ENCODE results near the gene RAB11B. TPM values are rescaled to one million over a fixed set of nuclear protein-coding genes. Genes with fewer than 3 reads are reported as not detected.
A peak's percentile ranks its signal among the peaks of the same experiment; 100 is the strongest.

RAB11B gene
- total and polyA plus RNA-seq, 5 donors from 2014 or later = 50.2 to 102 (median 52.2) TPM

DNA sequence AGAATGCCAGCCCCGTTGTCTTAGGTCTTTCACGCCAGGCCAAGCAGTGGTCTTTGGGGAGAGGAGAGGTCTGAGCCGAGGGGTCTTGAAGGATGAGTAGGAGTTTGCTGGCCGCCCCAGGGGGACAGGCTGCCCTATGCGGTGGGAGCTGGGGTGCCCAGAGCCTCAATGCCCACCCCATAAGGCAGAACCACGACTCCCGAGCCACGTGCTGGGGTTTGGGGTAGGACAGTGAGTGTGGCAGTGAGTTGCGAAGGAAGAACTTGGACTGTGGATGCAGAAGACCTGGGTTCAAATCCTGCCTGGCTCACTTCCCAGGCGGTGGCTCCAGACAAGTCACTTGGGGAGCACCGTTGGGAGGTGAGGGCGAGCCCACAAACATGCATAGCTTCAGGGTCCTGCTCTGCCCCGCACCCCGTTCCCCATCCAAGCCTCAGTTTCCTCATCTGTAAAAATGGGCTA, 5.5 kb downstream of the RAB11B start:
- Mint-ChIP-seq H3K27me3 (no peaks in the 10 kb centered on the region), H3K4me1 (peaks cover 0 to 53% (median 17%) of the 10 kb centered on the region in 4 donors), H3K9me3 (no peaks in the 10 kb centered on the region), H3K27ac (no peak overlapping the region), H3K4me3 (no peak overlapping the region), H3K36me3 (peaks cover 7% of the 10 kb centered on the region)
- H3K36me3 ChIP-seq (ENCODE audit: control insufficient read depth, insufficient read depth, low read length) = peaks cover 3% of the 10 kb centered on the region
- no peak overlapping the region for H3K4me3 ChIP-seq (ENCODE audit: low read depth, low read length)
- no peaks in the 10 kb centered on the region for H3K27me3 ChIP-seq (ENCODE audit: control insufficient read depth, insufficient read depth, low read length)
- DNase-seq (no peak), ATAC-seq (ENCODE audit: low read depth in 2 of 2) (no peak)
- H3K27ac ChIP-seq (ENCODE audit: insufficient read depth, low read length, poor library complexity, severe bottlenecking) = no peak overlapping the region
- no peaks in the 10 kb centered on the region for H3K9me3 ChIP-seq (ENCODE audit: control insufficient read depth in 2 of 2, low read length in 2 of 2)
- peaks cover 25% of the 10 kb centered on the region for H3K4me1 ChIP-seq (ENCODE audit: control insufficient read depth, insufficient read depth, low read length, poor library complexity, severe bottlenecking)

GRCh38 chr19:8396185-8396562, 6.0 kb downstream of the RAB11B start:
- DNase-seq (no peak), ATAC-seq (ENCODE audit: low read depth in 2 of 2) (no peak)
- no peaks in the 10 kb centered on the region for H3K9me3 ChIP-seq (ENCODE audit: control insufficient read depth in 2 of 2, low read length in 2 of 2)
- H3K36me3 Mint-ChIP-seq = peaks cover 7% of the 10 kb centered on the region
- no peak overlapping the region for H3K27ac ChIP-seq (ENCODE audit: insufficient read depth, low read length, poor library complexity, severe bottlenecking)
- no peak overlapping the region for H3K27ac Mint-ChIP-seq
- no peak overlapping the region for H3K4me3 ChIP-seq (ENCODE audit: low read depth, low read length)
- peaks cover 0 to 48% (median 17%) of the 10 kb centered on the region in 4 donors for H3K4me1 Mint-ChIP-seq
- H3K4me1 ChIP-seq (ENCODE audit: control insufficient read depth, insufficient read depth, low read length, poor library complexity, severe bottlenecking) = peaks cover 21% of the 10 kb centered on the region
- H3K9me3 Mint-ChIP-seq = no peaks in the 10 kb centered on the region
- H3K4me3 Mint-ChIP-seq = no peak overlapping the region
- no peaks in the 10 kb centered on the region for H3K27me3 Mint-ChIP-seq
- peaks cover 3% of the 10 kb centered on the region for H3K36me3 ChIP-seq (ENCODE audit: control insufficient read depth, insufficient read depth, low read length)
- no peaks in the 10 kb centered on the region for H3K27me3 ChIP-seq (ENCODE audit: control insufficient read depth, insufficient read depth, low read length)

- H3K27ac Mint-ChIP-seq = peak overlapping the region; percentile 83 to 89 (median 84)
- ATAC-seq (ENCODE audit: low read depth in 2 of 2) = peak; percentile 56 to 71
- peaks cover 0 to 43% (median 16%) of the 10 kb centered on the region in 4 donors for H3K4me1 Mint-ChIP-seq
- peaks cover 16% of the 10 kb centered on the region for H3K4me1 ChIP-seq (ENCODE audit: control insufficient read depth, insufficient read depth, low read length, poor library complexity, severe bottlenecking)
- peaks cover 4% of the 10 kb centered on the region for H3K36me3 ChIP-seq (ENCODE audit: control insufficient read depth, insufficient read depth, low read length)
- peak; percentile 58 to 70 (median 62) for DNase-seq
- H3K36me3 Mint-ChIP-seq = peaks cover 7% of the 10 kb centered on the region
- no peaks in the 10 kb centered on the region for H3K9me3 Mint-ChIP-seq
- no peaks in the 10 kb centered on the region for H3K27me3 ChIP-seq (ENCODE audit: control insufficient read depth, insufficient read depth, low read length)
- peak overlapping the region in 1 of 4 donors; percentile 8 for H3K4me3 Mint-ChIP-seq
- no peaks in the 10 kb centered on the region for H3K9me3 ChIP-seq (ENCODE audit: control insufficient read depth in 2 of 2, low read length in 2 of 2)
- no peaks in the 10 kb centered on the region for H3K27me3 Mint-ChIP-seq
- H3K27ac ChIP-seq (ENCODE audit: insufficient read depth, low read length, poor library complexity, severe bottlenecking) = no peak overlapping the region
- H3K4me3 ChIP-seq (ENCODE audit: low read depth, low read length) = no peak overlapping the region
Measured at GRCh38 chr19:8396563-8397203, 6.5 kb downstream of the RAB11B start.

DNA sequence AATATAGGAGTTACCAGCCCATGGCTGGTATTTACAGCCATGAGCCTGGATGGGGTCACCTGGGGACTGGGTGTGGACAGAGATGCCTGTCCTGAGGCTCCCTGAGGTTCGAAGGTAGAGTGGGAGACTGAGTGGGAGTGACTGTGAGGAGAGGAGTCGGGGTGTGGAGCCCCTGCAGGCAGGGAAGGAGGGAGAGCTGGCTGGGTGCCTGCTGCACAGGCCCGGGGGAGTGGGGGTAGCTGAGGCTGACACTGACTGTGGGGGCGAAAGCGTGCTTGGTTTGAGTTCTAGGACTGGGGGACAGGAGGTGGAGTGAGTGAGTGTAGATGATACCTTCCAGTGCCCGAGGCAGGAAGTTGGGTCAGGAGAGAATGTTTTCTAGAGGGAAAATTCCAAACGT, 7.1 kb downstream of the RAB11B start:
- Histone ChIP-seq H3K9me3 (ENCODE audit: control insufficient read depth in 2 of 2, low read length in 2 of 2) (no peaks in the 10 kb centered on the region), H3K4me3 (ENCODE audit: low read depth, low read length) (no peak overlapping the region), H3K36me3 (ENCODE audit: control insufficient read depth, insufficient read depth, low read length) (peaks cover 10% of the 10 kb centered on the region), H3K4me1 (ENCODE audit: control insufficient read depth, insufficient read depth, low read length, poor library complexity, severe bottlenecking) (peaks cover 10% of the 10 kb centered on the region), H3K27me3 (ENCODE audit: control insufficient read depth, insufficient read depth, low read length) (no peaks in the 10 kb centered on the region), H3K27ac (ENCODE audit: insufficient read depth, low read length, poor library complexity, severe bottlenecking) (no peak overlapping the region)
- Mint-ChIP-seq H3K27ac (peak overlapping the region in 1 of 3 donors; percentile 84), H3K27me3 (no peaks in the 10 kb centered on the region), H3K4me3 (peak overlapping the region in 1 of 4 donors; percentile 8), H3K36me3 (peaks cover 11% of the 10 kb centered on the region), H3K9me3 (no peaks in the 10 kb centered on the region), H3K4me1 (peaks cover 0 to 38% (median 15%) of the 10 kb centered on the region in 4 donors)
- DNase-seq (no peak), ATAC-seq (ENCODE audit: low read depth in 2 of 2) (no peak)

- H3K27ac ChIP-seq (ENCODE audit: insufficient read depth, low read length, poor library complexity, severe bottlenecking) = no peak overlapping the region
- peaks cover 7% of the 10 kb centered on the region for H3K4me1 ChIP-seq (ENCODE audit: control insufficient read depth, insufficient read depth, low read length, poor library complexity, severe bottlenecking)
- H3K27me3 Mint-ChIP-seq = no peaks in the 10 kb centered on the region
- H3K9me3 Mint-ChIP-seq = no peaks in the 10 kb centered on the region
- H3K4me1 Mint-ChIP-seq = peaks cover 0 to 35% (median 15%) of the 10 kb centered on the region in 4 donors
- peaks cover 11% of the 10 kb centered on the region for H3K36me3 Mint-ChIP-seq
- DNase-seq (no peak), ATAC-seq (ENCODE audit: low read depth in 2 of 2) (no peak)
- H3K4me3 ChIP-seq (ENCODE audit: low read depth, low read length) = no peak overlapping the region
- peak overlapping the region in 2 of 3 donors; percentile 69 to 84 for H3K27ac Mint-ChIP-seq
- peaks cover 13% of the 10 kb centered on the region for H3K36me3 ChIP-seq (ENCODE audit: control insufficient read depth, insufficient read depth, low read length)
- no peaks in the 10 kb centered on the region for H3K9me3 ChIP-seq (ENCODE audit: control insufficient read depth in 2 of 2, low read length in 2 of 2)
- no peak overlapping the region for H3K4me3 Mint-ChIP-seq
- no peaks in the 10 kb centered on the region for H3K27me3 ChIP-seq (ENCODE audit: control insufficient read depth, insufficient read depth, low read length)
Measured at GRCh38 chr19:8397746-8398310, 7.7 kb downstream of the RAB11B start.

DNA sequence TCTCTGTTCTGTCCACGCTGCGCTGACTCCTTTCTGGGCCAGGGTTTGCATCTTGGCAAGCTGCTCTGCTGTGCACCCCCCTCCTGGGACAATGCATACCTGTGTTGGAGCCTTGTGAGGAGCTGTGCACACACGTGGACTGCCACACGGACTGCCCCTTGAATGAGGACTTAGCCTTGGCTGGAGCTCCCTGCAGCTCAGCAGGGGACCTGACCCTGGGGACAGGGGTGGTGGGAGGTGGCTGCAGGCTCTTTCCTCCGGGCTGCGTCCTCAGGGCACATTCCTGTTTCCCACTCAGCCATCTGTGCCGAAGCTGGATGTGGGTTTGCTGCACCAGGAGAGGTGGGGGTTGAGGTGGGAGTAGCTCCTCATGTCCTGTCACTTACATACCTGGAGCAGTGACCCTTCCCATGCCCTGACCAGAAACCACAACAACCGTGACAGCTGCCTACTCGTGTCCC, 8.2 kb downstream of the RAB11B start:
- H3K4me3 Mint-ChIP-seq = no peak overlapping the region

DNA sequence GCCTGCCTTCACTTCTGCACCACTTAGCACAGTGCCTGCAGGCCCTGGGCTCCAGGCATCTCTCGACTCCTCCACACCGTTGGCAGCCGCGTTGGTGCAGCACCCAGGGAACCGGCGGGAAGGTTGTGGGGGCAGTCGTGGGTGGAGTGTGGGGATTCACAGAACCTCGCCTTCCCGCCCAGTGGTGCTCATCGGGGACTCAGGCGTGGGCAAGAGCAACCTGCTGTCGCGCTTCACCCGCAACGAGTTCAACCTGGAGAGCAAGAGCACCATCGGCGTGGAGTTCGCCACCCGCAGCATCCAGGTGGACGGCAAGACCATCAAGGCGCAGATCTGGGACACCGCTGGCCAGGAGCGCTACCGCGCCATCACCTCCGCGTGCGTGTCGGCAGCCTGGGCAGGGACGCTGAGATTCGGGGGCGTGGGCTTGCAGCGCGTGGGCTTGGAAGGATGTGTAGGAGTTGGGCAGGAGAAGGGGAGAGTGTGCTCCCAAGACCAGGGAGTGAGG, 9.6 kb downstream of the RAB11B start:
- H3K4me3 ChIP-seq (ENCODE audit: low read depth, low read length) = no peak overlapping the region
- Mint-ChIP-seq H3K27ac (no peak overlapping the region), H3K36me3 (peaks cover 16% of the 10 kb centered on the region), H3K4me3 (no peak overlapping the region), H3K4me1 (peaks cover 0 to 23% (median 13%) of the 10 kb centered on the region in 4 donors), H3K9me3 (no peaks in the 10 kb centered on the region), H3K27me3 (no peaks in the 10 kb centered on the region)
- no peak for ATAC-seq (ENCODE audit: low read depth in 2 of 2)
- H3K9me3 ChIP-seq (ENCODE audit: control insufficient read depth in 2 of 2, low read length in 2 of 2) = no peaks in the 10 kb centered on the region
- H3K4me1 ChIP-seq (ENCODE audit: control insufficient read depth, insufficient read depth, low read length, poor library complexity, severe bottlenecking) = peaks cover 7% of the 10 kb centered on the region
- no peak overlapping the region for H3K27ac ChIP-seq (ENCODE audit: insufficient read depth, low read length, poor library complexity, severe bottlenecking)
- H3K27me3 ChIP-seq (ENCODE audit: control insufficient read depth, insufficient read depth, low read length) = no peaks in the 10 kb centered on the region
- H3K36me3 ChIP-seq (ENCODE audit: control insufficient read depth, insufficient read depth, low read length) = peaks cover 16% of the 10 kb centered on the region
- DNase-seq = no peak

More for the DNA sequence above, 8.2 kb downstream of the RAB11B start:
- Mint-ChIP-seq H3K27ac (peak overlapping the region in 1 of 3 donors; percentile 69), H3K27me3 (no peaks in the 10 kb centered on the region), H3K4me1 (peaks cover 0 to 32% (median 13%) of the 10 kb centered on the region in 4 donors), H3K9me3 (no peaks in the 10 kb centered on the region), H3K36me3 (peaks cover 11% of the 10 kb centered on the region)
- peaks cover 13% of the 10 kb centered on the region for H3K36me3 ChIP-seq (ENCODE audit: control insufficient read depth, insufficient read depth, low read length)
- DNase-seq (no peak), ATAC-seq (ENCODE audit: low read depth in 2 of 2) (no peak)
- H3K4me1 ChIP-seq (ENCODE audit: control insufficient read depth, insufficient read depth, low read length, poor library complexity, severe bottlenecking) = peaks cover 7% of the 10 kb centered on the region
- no peaks in the 10 kb centered on the region for H3K27me3 ChIP-seq (ENCODE audit: control insufficient read depth, insufficient read depth, low read length)
- no peak overlapping the region for H3K4me3 ChIP-seq (ENCODE audit: low read depth, low read length)
- H3K27ac ChIP-seq (ENCODE audit: insufficient read depth, low read length, poor library complexity, severe bottlenecking) = no peak overlapping the region
- no peaks in the 10 kb centered on the region for H3K9me3 ChIP-seq (ENCODE audit: control insufficient read depth in 2 of 2, low read length in 2 of 2)
